HG03095 (cell line): ENCODE results near the gene ADAMTS6.
"Not testable (repeated sequence)": the region's sequence is repeated elsewhere in the genome, so short reads cannot be mapped to it uniquely, and the experiment has no call there.

ENCODE experiments used
- ATAC-seq: cut with Tn5 transposase; IDR thresholded peaks from one replicate; pipeline ENCODE4 v1.9.1; 2021; ENCODE audit warnings: moderate library complexity; ENCODE audit not compliant: unreplicated experiment

ADAMTS6 gene

DNA sequence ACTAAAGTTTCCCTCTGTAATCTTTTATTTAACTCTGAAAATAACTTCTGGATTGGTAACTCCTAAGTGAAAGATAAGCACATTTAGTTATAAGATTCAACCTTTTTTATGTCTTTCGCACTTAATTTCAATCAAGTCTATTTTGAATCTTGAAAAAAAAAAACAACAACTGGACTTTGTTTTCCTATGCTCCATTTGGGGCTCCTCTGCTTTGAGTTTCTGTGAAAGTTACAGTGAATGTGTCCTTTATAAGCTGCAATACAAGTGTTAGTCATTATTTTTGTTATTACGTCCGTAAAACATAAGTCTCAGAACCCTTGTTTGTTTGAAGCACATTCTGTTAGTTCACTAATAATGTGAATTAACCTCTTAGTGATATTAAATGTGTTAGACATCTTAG, 276.8 kb downstream of the ADAMTS6 start:
- no peak for ATAC-seq

DNA sequence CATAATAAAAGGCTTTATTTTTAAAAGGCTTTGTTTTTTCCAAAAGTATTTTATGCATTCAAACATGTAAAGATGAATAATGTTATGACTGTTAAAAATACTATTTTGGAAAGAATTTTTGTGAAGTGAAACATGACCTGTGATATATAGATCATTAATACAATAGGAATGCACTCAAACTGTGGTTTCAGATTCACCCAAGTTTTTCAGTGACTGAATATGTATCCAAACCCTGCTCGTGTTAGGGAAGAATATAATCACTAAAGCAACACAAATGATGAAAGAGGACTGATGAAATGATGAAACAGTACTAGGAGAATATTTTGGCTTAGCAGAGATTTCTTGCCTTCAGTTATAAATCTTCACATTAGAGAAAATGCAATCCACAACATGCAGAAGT, 278.0 kb downstream of the ADAMTS6 start:
- no peak for ATAC-seq

DNA sequence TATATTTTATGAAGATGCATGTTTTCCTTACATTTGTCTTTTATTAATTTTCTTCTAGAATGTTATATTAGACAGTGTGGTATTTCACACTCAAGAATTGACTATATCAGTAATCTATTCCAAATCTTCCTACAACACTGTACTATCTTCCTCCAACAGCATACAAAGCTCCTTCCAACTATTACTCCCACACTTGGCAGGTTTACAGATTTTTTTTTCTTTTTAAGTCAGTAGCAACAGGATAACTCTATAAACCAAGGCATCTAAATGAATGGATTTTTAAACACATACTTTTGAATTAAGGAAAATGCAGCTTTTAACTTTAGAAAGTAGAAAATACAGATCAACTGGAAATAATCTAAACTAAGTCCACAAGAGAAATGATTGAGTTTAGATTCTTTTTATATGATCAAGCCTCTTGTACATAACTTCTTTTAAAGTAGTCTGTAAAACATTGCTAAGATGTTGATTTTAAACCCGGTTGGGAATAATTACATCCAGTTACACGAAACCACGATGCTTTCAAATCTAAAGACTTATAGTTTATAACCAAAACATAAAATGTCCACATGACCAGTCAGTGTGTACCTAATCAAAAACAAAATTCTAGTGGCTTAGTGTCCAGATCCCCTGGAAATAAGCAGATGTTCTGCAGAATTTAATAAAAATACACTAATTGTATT, 281.6 kb downstream of the ADAMTS6 start:
- no peak for ATAC-seq

DNA sequence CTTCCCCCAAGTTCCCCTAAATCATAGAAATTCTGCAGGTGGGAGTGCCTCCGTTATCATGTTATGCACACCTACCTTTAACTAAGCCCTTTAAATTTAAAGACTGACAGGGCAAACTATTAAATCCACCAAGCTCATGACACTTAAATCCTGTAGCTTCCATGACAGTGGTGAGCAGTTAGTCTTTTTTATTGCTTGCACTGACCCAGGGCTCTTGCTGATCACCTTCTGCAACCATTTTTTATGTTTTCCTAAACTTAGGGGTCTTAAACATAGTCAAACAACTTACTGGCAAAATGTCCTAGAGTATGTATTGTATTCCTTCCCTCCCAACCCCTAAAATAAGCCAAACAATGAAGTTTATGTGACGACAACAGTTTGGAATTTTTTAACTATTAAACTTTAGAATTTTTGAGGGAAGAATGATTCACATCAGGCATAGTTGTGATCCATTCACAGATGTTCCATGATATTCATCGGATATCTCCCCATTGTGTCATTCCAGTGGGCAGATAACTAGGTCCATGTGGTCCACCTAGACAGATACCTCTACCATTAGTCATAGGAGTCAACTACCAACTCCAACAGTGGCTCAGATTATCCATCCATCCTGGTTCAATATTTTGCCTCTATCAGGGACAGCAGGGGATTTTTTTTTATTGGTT, 283.1 kb downstream of the ADAMTS6 start:
- ATAC-seq = no peak

DNA sequence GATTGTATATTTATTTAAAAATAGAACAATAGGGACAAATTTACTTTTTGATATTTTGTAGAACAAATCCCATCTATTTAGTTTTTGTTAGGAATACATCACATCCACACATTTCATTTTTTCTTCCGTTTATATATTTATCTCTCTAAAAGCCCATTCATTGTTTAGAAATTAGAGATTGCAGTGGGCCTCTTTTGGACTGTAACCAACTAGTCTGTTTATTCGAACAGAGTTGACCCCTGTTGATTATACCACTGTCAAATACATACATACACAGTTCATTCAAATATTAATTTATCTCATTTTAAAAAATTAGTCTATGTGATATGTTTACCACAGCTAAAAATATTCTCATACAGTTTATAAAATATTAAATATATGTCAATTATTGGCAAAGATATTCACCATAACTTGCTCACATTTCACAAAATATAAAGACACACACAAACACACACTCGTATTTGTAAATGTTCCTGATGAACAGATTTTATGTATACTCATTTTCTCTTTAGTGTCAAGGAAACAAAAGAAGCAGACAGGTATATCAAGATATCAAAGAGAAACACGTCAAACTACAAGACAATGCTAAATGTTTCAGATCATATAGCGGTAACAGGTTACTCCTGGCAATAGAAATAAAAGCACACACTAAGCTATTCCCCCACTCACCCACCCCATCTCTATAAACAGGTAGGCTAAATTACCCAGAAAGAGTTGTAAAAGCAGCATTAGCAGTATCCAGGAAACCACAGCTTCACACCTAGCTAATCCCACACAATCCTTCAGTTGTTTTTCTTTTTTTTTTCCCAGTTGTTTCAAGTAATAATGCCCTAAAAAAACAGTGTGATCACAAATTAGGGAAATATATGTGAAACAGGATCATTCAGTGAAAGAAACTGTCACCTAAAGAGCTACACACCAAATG, 283.9 kb downstream of the ADAMTS6 start:
- ATAC-seq = no peak

DNA sequence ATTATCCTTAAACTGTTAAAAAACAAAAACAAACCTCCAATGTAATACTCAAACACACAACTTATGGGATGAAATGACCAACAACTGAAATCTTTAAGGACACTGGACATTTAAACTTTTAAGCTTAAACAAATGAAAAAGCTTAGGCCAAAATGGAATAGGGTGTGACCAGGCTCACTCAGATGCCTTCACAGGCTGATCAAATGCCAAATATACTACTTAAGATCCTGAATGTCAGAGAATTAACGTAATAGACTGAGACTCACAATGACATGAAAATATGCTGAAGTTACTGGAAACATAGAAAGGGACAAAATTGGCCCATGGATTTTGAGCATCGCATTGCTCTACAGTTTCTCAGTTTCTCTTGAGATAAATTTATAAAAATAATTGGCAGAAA, 286.8 kb downstream of the ADAMTS6 start:
- ATAC-seq = no peak

DNA sequence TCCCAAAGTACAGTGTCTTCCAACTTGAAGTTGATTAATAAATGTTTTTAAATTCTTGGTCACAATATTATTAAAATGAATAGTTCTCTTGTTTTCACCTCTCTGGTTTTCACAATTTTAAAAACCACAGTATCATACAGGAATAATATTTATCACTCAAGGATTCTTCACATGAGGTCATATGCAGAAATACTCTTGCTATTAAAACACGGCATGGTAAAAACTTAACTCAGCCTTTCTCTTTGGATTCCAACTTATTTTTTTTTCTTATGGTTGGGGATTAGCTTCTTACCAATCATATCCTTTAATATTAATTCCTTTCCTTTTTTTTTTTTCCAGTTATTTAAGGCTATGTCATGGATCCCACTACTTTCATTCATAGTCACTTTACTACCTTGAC, 289.4 kb downstream of the ADAMTS6 start:
- ATAC-seq = no peak

DNA sequence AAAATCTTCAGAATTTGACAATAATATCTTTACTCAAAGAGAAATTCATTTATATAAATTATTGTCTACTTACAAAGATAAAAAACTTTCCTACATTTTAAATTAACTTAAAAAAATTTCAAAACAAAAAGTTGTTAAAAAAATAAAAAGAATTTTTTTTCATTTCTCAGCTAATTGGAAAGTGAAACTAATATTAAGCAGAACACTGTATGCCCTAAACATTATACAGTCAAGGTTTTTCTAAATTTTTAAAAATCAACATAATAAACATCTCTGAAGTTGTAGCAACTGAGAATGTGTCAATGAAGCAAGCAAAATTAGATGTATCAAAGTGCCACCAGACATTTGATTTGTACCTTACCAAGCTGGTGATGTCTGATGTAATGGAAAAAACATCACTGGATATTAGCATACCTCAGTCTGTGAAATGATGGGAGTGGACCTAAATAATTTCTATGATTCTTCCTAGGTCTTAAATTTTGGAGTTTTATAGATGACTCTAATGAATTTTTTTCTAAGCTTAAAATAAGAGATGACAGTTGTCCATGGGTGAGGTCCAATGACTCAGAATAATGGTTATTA, 290.1 kb downstream of the ADAMTS6 start:
- no peak for ATAC-seq

DNA sequence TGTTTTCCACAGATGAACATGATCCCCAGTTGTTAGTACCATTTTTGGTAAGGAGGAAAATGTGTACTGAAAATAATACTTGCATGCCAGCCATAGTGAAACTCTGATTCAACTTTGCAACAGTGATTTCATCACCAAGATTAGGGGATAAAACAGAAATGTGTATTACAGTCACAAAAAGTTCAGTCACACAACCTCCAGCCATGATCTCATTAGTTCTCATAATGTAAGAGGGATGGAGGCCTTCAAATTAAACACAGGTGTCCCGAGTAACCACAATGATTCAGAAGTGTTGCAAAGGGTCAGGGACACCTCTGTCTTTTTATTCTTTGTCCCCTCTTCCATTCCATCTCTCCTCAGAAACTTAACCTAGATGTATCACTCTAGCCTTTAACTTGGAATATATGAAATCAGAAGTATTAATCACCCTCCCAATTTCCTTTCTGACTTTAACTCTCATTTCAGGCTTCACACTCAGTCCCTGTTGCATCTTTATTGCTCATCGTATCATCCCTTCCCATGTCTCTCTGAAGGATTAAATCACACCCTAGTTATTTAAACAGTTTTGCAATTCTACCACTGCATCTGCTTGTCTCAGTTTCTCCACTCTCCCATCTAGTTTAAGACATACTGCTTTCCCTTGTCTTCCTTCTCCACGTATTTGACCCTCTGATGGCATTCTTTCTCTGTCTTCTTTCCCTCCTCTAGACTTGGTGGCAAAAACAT, 291.2 kb downstream of the ADAMTS6 start:
- peak; percentile 55 for ATAC-seq

DNA sequence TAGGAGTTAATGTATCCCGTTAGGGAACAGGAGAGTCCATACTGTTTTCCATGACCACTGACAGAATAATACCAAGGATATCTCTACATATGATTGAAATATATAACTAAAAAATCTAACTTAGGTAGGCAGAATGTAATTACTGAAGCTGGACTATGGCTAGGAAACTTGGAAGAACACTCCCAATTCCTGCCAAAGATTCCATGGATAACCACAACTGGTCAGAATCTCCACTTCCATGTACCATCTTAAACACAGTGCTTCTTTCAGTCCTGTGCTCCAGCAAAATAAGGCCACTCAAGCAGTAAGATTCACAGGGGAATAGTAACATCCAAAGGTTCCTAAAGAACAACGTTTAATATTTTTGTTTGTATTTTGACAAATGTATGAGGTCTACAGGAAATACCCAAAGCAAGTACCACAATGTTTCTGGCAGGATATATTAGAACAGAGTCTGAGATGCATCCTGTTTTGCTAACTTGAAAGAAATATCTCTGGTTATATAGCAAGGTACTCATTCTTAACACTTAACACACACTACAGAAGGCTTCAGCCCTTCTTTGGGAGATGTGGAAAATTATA, 295.0 kb downstream of the ADAMTS6 start:
- ATAC-seq = no peak

DNA sequence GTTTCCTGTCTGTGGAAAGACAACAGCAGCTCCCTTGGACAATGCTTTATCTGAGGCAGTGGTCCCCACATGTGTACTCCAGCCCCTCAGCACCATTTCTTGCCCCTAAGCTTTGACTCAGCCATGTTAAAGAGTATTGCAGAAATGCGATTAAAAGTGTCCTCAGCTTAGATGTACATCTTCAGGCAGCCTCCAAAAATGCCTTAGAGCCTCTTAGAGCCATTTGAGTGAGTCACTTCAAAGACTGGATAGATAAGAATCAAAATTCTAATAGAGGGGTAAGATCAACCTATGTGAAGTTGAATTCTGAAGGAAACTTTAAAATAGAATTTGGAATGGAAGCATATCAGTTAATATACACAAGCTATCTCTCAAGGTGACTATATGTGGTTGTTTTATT, 296.3 kb downstream of the ADAMTS6 start:
- no peak for ATAC-seq

DNA sequence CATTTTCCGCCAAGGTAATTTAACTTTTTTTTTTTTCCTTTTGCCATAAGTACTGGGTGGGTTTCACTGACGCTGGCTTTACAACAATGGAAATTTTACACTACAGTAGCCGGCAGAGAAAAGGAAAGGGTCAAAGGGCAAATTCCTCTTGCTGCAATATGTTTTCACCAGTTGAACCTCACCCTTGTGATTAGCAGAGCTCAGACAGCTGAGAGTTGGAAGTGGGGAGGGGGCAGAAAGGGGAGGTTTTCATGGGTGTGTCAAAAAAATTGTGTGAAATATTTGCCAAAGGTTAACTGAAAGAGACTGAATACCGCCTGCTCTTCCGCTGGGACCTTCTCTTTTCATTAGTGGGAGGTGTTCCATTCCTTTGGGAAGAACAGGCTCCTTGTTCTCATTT, 296.9 kb downstream of the ADAMTS6 start:
- no peak for ATAC-seq

DNA sequence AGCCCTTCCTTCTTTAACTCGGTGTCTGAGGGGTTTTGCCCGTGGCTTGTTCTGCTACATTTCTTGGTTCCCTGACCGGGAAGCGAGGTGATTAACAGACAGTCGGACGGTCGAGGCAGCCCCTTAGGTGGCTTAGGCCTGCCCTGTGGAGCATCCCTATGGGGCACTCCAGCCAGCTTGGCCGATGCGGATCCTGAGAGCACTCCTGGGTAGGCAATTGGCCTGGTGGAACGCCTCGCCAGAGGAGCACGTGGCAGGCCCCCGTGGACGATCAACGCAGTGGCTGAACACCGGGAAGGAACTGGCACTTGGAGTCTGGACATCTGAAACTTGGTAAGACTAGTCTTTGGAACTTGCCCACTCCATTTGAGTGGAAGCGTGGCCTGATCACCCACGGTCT, 307.5 kb downstream of the ADAMTS6 start:
- not testable (repeated sequence) for ATAC-seq

DNA sequence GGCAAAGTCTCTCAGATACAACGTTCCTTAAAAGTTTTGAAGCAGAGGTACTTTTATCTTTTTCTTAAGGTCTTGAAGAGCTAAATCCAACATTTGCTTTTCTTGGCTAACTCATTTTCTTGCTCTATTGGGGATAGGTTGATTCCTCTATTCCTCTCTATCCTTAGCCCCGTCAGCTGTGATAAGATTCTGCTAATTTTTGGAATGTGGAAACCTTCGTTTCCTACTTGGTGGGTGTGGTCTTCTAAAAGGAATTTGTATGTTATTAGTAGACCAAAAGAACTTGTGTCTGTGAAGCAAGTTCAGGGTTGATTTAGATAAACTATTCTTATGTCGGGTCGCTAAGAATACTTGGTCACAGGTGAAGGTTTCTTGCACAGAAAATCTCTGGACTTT, 308.6 kb downstream of the ADAMTS6 start:
- no peak for ATAC-seq

DNA sequence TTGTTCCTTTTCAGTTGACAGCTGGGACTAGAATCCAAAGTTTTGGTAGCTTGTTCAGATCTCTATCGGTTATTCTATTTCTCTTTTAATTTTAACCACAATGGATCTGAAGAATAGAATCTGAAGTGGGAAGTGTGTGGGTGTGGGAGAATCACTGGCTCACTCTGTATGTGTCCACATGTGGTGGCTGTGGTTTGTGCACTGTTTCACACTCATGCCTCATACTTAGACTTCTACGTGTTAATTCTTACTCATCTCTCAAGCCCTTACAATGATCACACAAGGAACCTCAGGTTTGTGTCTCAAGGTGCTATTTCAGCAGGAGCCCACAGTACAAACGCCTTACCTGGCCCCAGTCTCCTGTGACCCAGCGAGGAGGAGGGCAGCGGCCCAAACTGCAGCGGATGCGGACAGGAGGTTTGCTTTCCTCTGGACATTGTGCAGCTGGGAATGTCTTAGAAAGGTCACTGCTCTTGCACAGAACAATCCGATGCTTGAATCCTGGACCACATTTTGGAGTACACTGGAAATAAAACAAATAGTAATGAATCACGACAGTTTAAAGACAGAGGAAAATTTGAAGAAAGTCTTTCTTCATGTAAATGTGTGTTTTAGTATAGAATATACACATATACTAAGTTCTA, 309.1 kb downstream of the ADAMTS6 start:
- peak; percentile 89 for ATAC-seq

DNA sequence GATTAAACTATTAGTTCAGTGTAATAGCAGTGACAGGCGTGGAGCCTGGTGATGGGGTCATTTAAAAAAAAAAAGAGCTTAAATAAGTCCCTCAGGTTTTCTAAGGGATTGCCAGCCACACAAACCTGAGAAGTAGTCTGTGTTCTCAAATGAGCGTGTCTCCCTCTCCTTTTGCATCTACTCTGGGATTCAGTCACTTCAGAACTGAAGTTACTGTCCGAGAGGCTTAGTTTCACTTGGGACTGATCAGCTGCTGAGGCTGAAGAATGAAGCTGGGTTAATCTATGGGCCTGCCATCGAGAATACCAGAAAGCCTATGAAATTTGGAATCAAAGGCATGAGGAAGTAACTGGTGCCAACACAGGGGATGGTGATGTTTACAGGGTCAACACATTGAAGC, 310.1 kb downstream of the ADAMTS6 start:
- no peak for ATAC-seq

DNA sequence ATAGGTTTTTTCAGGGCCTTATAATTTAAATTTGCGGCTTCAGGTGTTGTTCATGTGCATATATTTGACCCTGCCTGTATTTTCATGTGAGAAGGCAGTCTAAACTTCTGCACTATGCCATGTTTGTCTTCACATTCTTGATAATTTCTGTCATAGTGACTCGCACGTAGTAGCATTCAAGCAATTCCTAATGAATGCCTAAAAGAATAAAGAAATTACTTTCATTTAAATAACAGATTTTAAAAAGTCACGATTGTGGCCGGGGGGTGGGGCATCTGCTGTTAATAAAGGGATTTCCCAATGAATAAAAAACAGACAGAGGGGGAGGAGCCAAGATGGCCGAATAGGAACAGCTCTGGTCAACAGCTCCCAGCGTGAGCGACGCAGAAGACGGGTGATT, 318.0 kb downstream of the ADAMTS6 start:
- no peak for ATAC-seq

DNA sequence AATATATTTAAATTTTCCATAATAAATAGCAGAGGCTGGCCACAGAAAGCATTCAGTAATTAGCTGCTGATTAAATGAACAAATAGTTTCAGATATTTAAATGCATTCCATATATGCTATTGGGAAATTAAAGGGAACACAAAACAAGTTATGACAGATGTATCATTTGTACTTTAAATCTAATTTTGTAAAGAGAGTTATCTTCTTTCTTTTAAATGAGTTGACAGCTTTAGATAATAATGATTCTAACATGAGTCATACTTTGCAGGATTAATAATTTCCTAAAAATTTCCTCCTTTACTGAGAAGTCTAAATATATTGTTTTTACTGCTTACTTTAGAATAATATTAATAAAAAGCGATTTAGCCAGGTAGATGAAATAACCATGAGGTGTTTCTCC, 320.1 kb downstream of the ADAMTS6 start:
- no peak for ATAC-seq

DNA sequence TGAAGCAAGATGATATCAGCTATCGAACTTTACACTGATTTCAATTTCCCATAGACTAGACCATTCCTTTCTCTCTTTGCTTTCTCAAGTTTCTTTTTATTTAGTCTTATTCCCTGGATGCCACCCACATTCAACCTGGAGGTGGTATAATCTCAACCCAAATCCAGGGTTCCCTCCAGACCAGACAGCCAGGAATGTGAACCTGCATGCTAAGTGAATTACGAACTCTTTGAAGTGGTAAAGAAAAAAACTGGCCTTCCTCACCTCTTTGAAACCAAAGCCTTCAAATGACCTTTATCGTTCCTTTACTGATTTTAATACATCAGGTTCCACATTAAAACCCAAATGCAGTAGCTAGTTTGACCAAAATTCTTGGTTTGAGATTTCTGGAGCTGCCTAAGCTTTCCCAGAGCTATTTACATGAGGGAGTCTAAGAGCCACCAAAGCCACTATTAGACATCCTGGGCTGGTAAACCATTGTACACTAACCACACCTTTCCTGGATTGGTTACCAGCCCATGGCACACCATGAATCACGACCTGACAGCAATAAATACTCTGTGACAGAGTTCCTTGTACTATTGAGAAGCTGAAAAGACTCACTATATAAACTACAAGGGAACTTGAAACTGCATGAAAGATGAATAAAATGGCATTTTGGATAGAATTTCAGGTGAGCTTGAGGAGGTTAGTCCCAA, 323.7 kb downstream of the ADAMTS6 start:
- no peak for ATAC-seq
